Measurements from ENCODE around the gene MTUS2. TPM values are rescaled to one million over a fixed set of nuclear protein-coding genes. Genes with fewer than 3 reads are reported as not detected.
"Not testable (repeated sequence)": the region's sequence is repeated elsewhere in the genome, so short reads cannot be mapped to it uniquely, and the experiment has no call there.

MTUS2 gene
- total and polyA plus RNA-seq, 5 donors from 2014 or later, result 0.02 to 0.03 (median 0.03) TPM; not detected in 2

- H3K27ac Mint-ChIP-seq, result no peak overlapping the region
- no peaks in the 10 kb centered on the region for H3K4me1 ChIP-seq (ENCODE audit: control insufficient read depth, insufficient read depth, low read length, poor library complexity, severe bottlenecking)
- no peak overlapping the region for H3K4me3 Mint-ChIP-seq
- no peak for ATAC-seq (ENCODE audit: low read depth in 2 of 2)
- no peak overlapping the region for H3K4me3 ChIP-seq (ENCODE audit: low read depth, low read length)
- peaks cover 0 to 1% (median 0%) of the 10 kb centered on the region in 7 donors for H3K9me3 Mint-ChIP-seq
- H3K4me1 Mint-ChIP-seq, result no peaks in the 10 kb centered on the region
- H3K36me3 ChIP-seq (ENCODE audit: control insufficient read depth, insufficient read depth, low read length), result no peaks in the 10 kb centered on the region
- no peaks in the 10 kb centered on the region for H3K9me3 ChIP-seq (ENCODE audit: control insufficient read depth in 2 of 2, low read length in 2 of 2)
- no peaks in the 10 kb centered on the region for H3K36me3 Mint-ChIP-seq
- no peak for DNase-seq
- H3K27me3 Mint-ChIP-seq, result peaks cover 7% of the 10 kb centered on the region
- H3K27me3 ChIP-seq (ENCODE audit: control insufficient read depth, insufficient read depth, low read length), result no peaks in the 10 kb centered on the region
- no peak overlapping the region for H3K27ac ChIP-seq (ENCODE audit: insufficient read depth, low read length, poor library complexity, severe bottlenecking)
Observed at GRCh38 chr13:28984825-28985224, 164.7 kb downstream of the MTUS2 start.

GRCh38 chr13:28990378-28990777 lies 170.2 kb downstream of the MTUS2 start:
- not testable (repeated sequence) for H3K36me3 Mint-ChIP-seq; H3K27me3 ChIP-seq (ENCODE audit: control insufficient read depth, insufficient read depth, low read length); H3K4me1 Mint-ChIP-seq; DNase-seq; H3K27ac ChIP-seq (ENCODE audit: insufficient read depth, low read length, poor library complexity, severe bottlenecking); H3K36me3 ChIP-seq (ENCODE audit: control insufficient read depth, insufficient read depth, low read length); H3K27ac Mint-ChIP-seq; H3K4me1 ChIP-seq (ENCODE audit: control insufficient read depth, insufficient read depth, low read length, poor library complexity, severe bottlenecking); H3K9me3 ChIP-seq (ENCODE audit: control insufficient read depth in 2 of 2, low read length in 2 of 2); H3K27me3 Mint-ChIP-seq; H3K9me3 Mint-ChIP-seq; H3K4me3 Mint-ChIP-seq; H3K4me3 ChIP-seq (ENCODE audit: low read depth, low read length); ATAC-seq (ENCODE audit: low read depth in 2 of 2)

GRCh38 chr13:28991764-28992163 lies 171.6 kb downstream of the MTUS2 start:
- DNase-seq (no peak), ATAC-seq (ENCODE audit: low read depth in 2 of 2) (no peak)
- no peak overlapping the region for H3K4me3 ChIP-seq (ENCODE audit: low read depth, low read length)
- H3K4me1 ChIP-seq (ENCODE audit: control insufficient read depth, insufficient read depth, low read length, poor library complexity, severe bottlenecking), result no peaks in the 10 kb centered on the region
- Mint-ChIP-seq H3K9me3 (peaks cover 0 to 5% (median 3%) of the 10 kb centered on the region in 7 donors), H3K27ac (no peak overlapping the region), H3K4me1 (no peaks in the 10 kb centered on the region), H3K27me3 (no peaks in the 10 kb centered on the region), H3K4me3 (no peak overlapping the region), H3K36me3 (no peaks in the 10 kb centered on the region)
- no peak overlapping the region for H3K27ac ChIP-seq (ENCODE audit: insufficient read depth, low read length, poor library complexity, severe bottlenecking)
- no peaks in the 10 kb centered on the region for H3K36me3 ChIP-seq (ENCODE audit: control insufficient read depth, insufficient read depth, low read length)
- H3K9me3 ChIP-seq (ENCODE audit: control insufficient read depth in 2 of 2, low read length in 2 of 2), result no peaks in the 10 kb centered on the region
- H3K27me3 ChIP-seq (ENCODE audit: control insufficient read depth, insufficient read depth, low read length), result no peaks in the 10 kb centered on the region

GRCh38 chr13:29000826-29001225 lies 180.7 kb downstream of the MTUS2 start:
- Histone ChIP-seq H3K36me3 (ENCODE audit: control insufficient read depth, insufficient read depth, low read length) (no peaks in the 10 kb centered on the region), H3K27ac (ENCODE audit: insufficient read depth, low read length, poor library complexity, severe bottlenecking) (no peak overlapping the region), H3K4me3 (ENCODE audit: low read depth, low read length) (no peak overlapping the region), H3K27me3 (ENCODE audit: control insufficient read depth, insufficient read depth, low read length) (no peaks in the 10 kb centered on the region), H3K9me3 (ENCODE audit: control insufficient read depth in 2 of 2, low read length in 2 of 2) (no peaks in the 10 kb centered on the region), H3K4me1 (ENCODE audit: control insufficient read depth, insufficient read depth, low read length, poor library complexity, severe bottlenecking) (no peaks in the 10 kb centered on the region)
- Mint-ChIP-seq H3K27ac (no peak overlapping the region), H3K4me1 (no peaks in the 10 kb centered on the region), H3K4me3 (no peak overlapping the region), H3K9me3 (peaks cover 0 to 14% (median 5%) of the 10 kb centered on the region in 7 donors), H3K27me3 (peaks cover 19% of the 10 kb centered on the region), H3K36me3 (no peaks in the 10 kb centered on the region)
- ATAC-seq (ENCODE audit: low read depth in 2 of 2), result no peak
- no peak for DNase-seq

- H3K9me3 ChIP-seq (ENCODE audit: control insufficient read depth in 2 of 2, low read length in 2 of 2), result no peaks in the 10 kb centered on the region
- no peak overlapping the region for H3K27ac ChIP-seq (ENCODE audit: insufficient read depth, low read length, poor library complexity, severe bottlenecking)
- DNase-seq (no peak), ATAC-seq (ENCODE audit: low read depth in 2 of 2) (no peak)
- no peaks in the 10 kb centered on the region for H3K4me1 ChIP-seq (ENCODE audit: control insufficient read depth, insufficient read depth, low read length, poor library complexity, severe bottlenecking)
- H3K36me3 ChIP-seq (ENCODE audit: control insufficient read depth, insufficient read depth, low read length), result no peaks in the 10 kb centered on the region
- no peaks in the 10 kb centered on the region for H3K36me3 Mint-ChIP-seq
- H3K4me3 ChIP-seq (ENCODE audit: low read depth, low read length), result no peak overlapping the region
- no peaks in the 10 kb centered on the region for H3K4me1 Mint-ChIP-seq
- peaks cover 21% of the 10 kb centered on the region for H3K27me3 Mint-ChIP-seq
- H3K4me3 Mint-ChIP-seq, result no peak overlapping the region
- no peak overlapping the region for H3K27ac Mint-ChIP-seq
- no peaks in the 10 kb centered on the region for H3K27me3 ChIP-seq (ENCODE audit: control insufficient read depth, insufficient read depth, low read length)
- H3K9me3 Mint-ChIP-seq, result peaks cover 0 to 7% (median 2%) of the 10 kb centered on the region in 7 donors
Observed at GRCh38 chr13:29005035-29005762, 185.1 kb downstream of the MTUS2 start.

- Histone ChIP-seq H3K36me3 (ENCODE audit: control insufficient read depth, insufficient read depth, low read length) (no peaks in the 10 kb centered on the region), H3K4me3 (ENCODE audit: low read depth, low read length) (no peak overlapping the region), H3K27me3 (ENCODE audit: control insufficient read depth, insufficient read depth, low read length) (no peaks in the 10 kb centered on the region), H3K4me1 (ENCODE audit: control insufficient read depth, insufficient read depth, low read length, poor library complexity, severe bottlenecking) (no peaks in the 10 kb centered on the region), H3K27ac (ENCODE audit: insufficient read depth, low read length, poor library complexity, severe bottlenecking) (no peak overlapping the region), H3K9me3 (ENCODE audit: control insufficient read depth in 2 of 2, low read length in 2 of 2) (no peaks in the 10 kb centered on the region)
- Mint-ChIP-seq H3K27me3 (peaks cover 16% of the 10 kb centered on the region), H3K4me1 (no peaks in the 10 kb centered on the region), H3K9me3 (peaks cover 0 to 6% (median 2%) of the 10 kb centered on the region in 7 donors), H3K4me3 (no peak overlapping the region), H3K36me3 (no peaks in the 10 kb centered on the region), H3K27ac (no peak overlapping the region)
- no peak for ATAC-seq (ENCODE audit: low read depth in 2 of 2)
- DNase-seq, result no peak
Observed at GRCh38 chr13:29005763-29006120, 185.6 kb downstream of the MTUS2 start.

GRCh38 chr13:29006359-29006850 lies 186.3 kb downstream of the MTUS2 start:
- Histone ChIP-seq H3K4me3 (ENCODE audit: low read depth, low read length) (no peak overlapping the region), H3K27me3 (ENCODE audit: control insufficient read depth, insufficient read depth, low read length) (no peaks in the 10 kb centered on the region), H3K36me3 (ENCODE audit: control insufficient read depth, insufficient read depth, low read length) (no peaks in the 10 kb centered on the region), H3K27ac (ENCODE audit: insufficient read depth, low read length, poor library complexity, severe bottlenecking) (no peak overlapping the region), H3K9me3 (ENCODE audit: control insufficient read depth in 2 of 2, low read length in 2 of 2) (no peaks in the 10 kb centered on the region), H3K4me1 (ENCODE audit: control insufficient read depth, insufficient read depth, low read length, poor library complexity, severe bottlenecking) (no peaks in the 10 kb centered on the region)
- no peak for ATAC-seq (ENCODE audit: low read depth in 2 of 2)
- no peak for DNase-seq
- no peak overlapping the region for H3K27ac Mint-ChIP-seq
- no peaks in the 10 kb centered on the region for H3K4me1 Mint-ChIP-seq
- H3K36me3 Mint-ChIP-seq, result no peaks in the 10 kb centered on the region
- no peak overlapping the region for H3K4me3 Mint-ChIP-seq
- peaks cover 16% of the 10 kb centered on the region for H3K27me3 Mint-ChIP-seq
- H3K9me3 Mint-ChIP-seq, result peaks cover 0 to 2% (median 0%) of the 10 kb centered on the region in 7 donors

- H3K4me3 Mint-ChIP-seq, result no peak overlapping the region
- Histone ChIP-seq H3K9me3 (ENCODE audit: control insufficient read depth in 2 of 2, low read length in 2 of 2) (no peaks in the 10 kb centered on the region), H3K4me3 (ENCODE audit: low read depth, low read length) (no peak overlapping the region), H3K36me3 (ENCODE audit: control insufficient read depth, insufficient read depth, low read length) (no peaks in the 10 kb centered on the region), H3K27me3 (ENCODE audit: control insufficient read depth, insufficient read depth, low read length) (no peaks in the 10 kb centered on the region), H3K27ac (ENCODE audit: insufficient read depth, low read length, poor library complexity, severe bottlenecking) (no peak overlapping the region), H3K4me1 (ENCODE audit: control insufficient read depth, insufficient read depth, low read length, poor library complexity, severe bottlenecking) (no peaks in the 10 kb centered on the region)
- no peak for ATAC-seq (ENCODE audit: low read depth in 2 of 2)
- no peaks in the 10 kb centered on the region for H3K4me1 Mint-ChIP-seq
- H3K36me3 Mint-ChIP-seq, result no peaks in the 10 kb centered on the region
- H3K27me3 Mint-ChIP-seq, result peaks cover 15% of the 10 kb centered on the region
- no peak overlapping the region for H3K27ac Mint-ChIP-seq
- DNase-seq, result no peak
- peaks cover 0 to 4% (median 0%) of the 10 kb centered on the region in 7 donors for H3K9me3 Mint-ChIP-seq
Observed at GRCh38 chr13:29008296-29008695, 188.2 kb downstream of the MTUS2 start.
